A549 (cell line): ENCODE results near the gene PYGB.

ENCODE experiments used
- MAFK ChIP-seq: fragments of 450-650 bp; IDR thresholded peaks from 2 replicates; pipeline ENCODE4 v1.6.1; 2014; ENCODE audit not compliant: partially characterized antibody
- ZSCAN20 ChIP-seq: fragments of 250-450 bp; sonication (Bioruptor Pico); IDR thresholded peaks from 2 replicates; pipeline ENCODE4 v1.8.0; 2022; ENCODE audit warnings: mild to moderate bottlenecking, moderate library complexity

DNA sequence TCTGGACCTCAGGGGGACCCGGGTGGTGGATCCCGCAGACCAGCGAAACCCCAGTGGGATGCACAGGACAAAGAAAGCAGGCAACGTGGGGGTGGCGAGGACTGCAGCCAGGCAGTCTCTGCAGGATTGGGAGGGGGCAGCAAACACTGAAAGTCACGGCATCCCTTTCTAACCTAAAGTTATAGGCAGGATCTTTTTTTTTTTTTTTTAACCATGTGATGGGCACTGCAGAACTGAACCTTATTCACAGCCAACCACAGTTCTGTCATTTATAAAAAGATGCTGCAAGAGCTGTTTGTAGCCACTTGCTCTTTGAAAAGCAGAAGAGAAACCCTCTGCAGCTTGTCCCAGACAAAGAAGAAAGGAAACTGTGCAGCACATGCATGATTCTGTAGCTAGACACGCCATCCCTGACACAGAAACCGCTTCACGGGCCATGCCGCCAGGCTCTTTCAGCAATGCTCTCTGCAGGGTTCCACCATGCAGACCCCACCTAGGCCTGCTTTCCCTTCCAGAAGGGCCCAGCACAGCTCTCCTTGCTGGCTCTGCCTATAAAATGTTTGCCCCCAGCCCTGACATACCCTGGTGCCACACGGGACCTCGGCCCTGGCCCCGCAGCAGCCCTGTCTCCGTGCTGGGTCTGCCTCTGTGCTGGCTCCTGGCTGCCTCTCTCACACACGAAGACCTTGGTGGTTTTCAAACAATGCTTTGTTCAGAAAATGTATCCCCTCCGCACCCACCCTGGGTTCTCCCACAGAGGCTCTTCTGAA is 70.8 kb downstream of the PYGB start:
- TF ChIP-seq MAFK: no peak
- TF ChIP-seq ZSCAN20 (CRISPR knock-in tag): no peak
